Neural cell (in vitro differentiated cells): ENCODE measurements around the gene BLNK.

Experiments
- CTCF ChIP-seq: fragments of 450-650 bp; IDR thresholded peaks from 2 replicates; pipeline ENCODE4 v1.5.1; 2014; ENCODE audit warnings: antibody characterized with exemption, mild to moderate bottlenecking, moderate library complexity; ENCODE audit not compliant: poor library complexity, severe bottlenecking
- EP300 ChIP-seq: fragments of 450-650 bp; conservative IDR thresholded peaks from 2 replicates; pipeline ENCODE4 v1.6.1; 2014; ENCODE audit warnings: antibody characterized with exemption, mild to moderate bottlenecking, moderate library complexity; ENCODE audit not compliant: poor library complexity, severe bottlenecking
- EZH2 ChIP-seq: fragments of 200-600, 300-800 bp; shearing (Covaris generic), sonication (generic); IDR thresholded peaks from 2 replicates; pipeline ENCODE4 v1.6.1; 2014; ENCODE audit warnings: antibody characterized with exemption, low read length, borderline replicate concordance, mild to moderate bottlenecking; ENCODE audit not compliant: insufficient read depth, poor library complexity, severe bottlenecking
- POLR2AphosphoS5 ChIP-seq: IDR thresholded peaks from 2 replicates; pipeline ENCODE4 v1.6.1; 2012
- RAD21 ChIP-seq: fragments of 450-650 bp; conservative IDR thresholded peaks from 2 replicates; pipeline ENCODE4 v1.6.1; 2014; ENCODE audit warnings: antibody characterized with exemption, mild to moderate bottlenecking, moderate library complexity
- REST ChIP-seq: IDR thresholded peaks from 2 replicates; pipeline ENCODE4 v1.6.1; 2012; ENCODE audit warnings: borderline replicate concordance
- TAF1 ChIP-seq: IDR thresholded peaks from 2 replicates; pipeline ENCODE4 v1.6.1; 2012; ENCODE audit warnings: low read depth

GRCh38 chr10:96208271-96208670, 63.1 kb downstream of the BLNK start:
- TF ChIP-seq CTCF (no peak), TAF1 (no peak), EP300 (no peak), REST (no peak), EZH2 (no peak), POLR2AphosphoS5 (no peak), RAD21 (no peak)
